Measurements from ENCODE around the gene PSMB11. TPM values are rescaled to one million over a fixed set of nuclear protein-coding genes. Genes with fewer than 3 reads are reported as not detected.

Gene PSMB11
- total RNA-seq, 2 donors from 2014 or later, result not detected

- H3K27me3 Mint-ChIP-seq, result peaks cover 4 to 7% of the 10 kb centered on the region in 2 donors
- H3K9me3 Mint-ChIP-seq, result no peaks in the 10 kb centered on the region
- H3K36me3 Mint-ChIP-seq, result peaks cover 6% of the 10 kb centered on the region
- H3K4me3 Mint-ChIP-seq, result no peak overlapping the region
- peaks cover 23 to 24% of the 10 kb centered on the region in 2 donors for H3K4me1 Mint-ChIP-seq (ENCODE audit: low read depth in 2 of 2)
- DNase-seq (ENCODE audit: low spot score) (no peak), ATAC-seq (no peak)
- no peak overlapping the region for H3K27ac Mint-ChIP-seq
These were observed 13.1 kb downstream of the PSMB11 start for GRCh38 chr14:23055147-23055550.

- peaks cover 23 to 24% of the 10 kb centered on the region in 2 donors for H3K4me1 Mint-ChIP-seq (ENCODE audit: low read depth in 2 of 2)
- peak overlapping the region in 1 of 2 donors; percentile 63 for H3K27ac Mint-ChIP-seq
- H3K9me3 Mint-ChIP-seq, result no peaks in the 10 kb centered on the region
- H3K36me3 Mint-ChIP-seq, result peaks cover 6% of the 10 kb centered on the region
- no peak for DNase-seq (ENCODE audit: low spot score)
- peak overlapping the region; percentile 88 for H3K4me3 Mint-ChIP-seq
- H3K27me3 Mint-ChIP-seq, result peaks cover 4 to 7% of the 10 kb centered on the region in 2 donors
- no peak for ATAC-seq
These were observed 13.7 kb downstream of the PSMB11 start for GRCh38 chr14:23055621-23056144.

GRCh38 chr14:23056145-23056955, 14.3 kb downstream of the PSMB11 start:
- peak overlapping the region; percentile 88 for H3K4me3 Mint-ChIP-seq
- H3K9me3 Mint-ChIP-seq, result no peaks in the 10 kb centered on the region
- DNase-seq (ENCODE audit: low spot score) (peak; percentile 81), ATAC-seq (peak; percentile 68 to 80)
- H3K36me3 Mint-ChIP-seq, result peaks cover 6% of the 10 kb centered on the region
- H3K4me1 Mint-ChIP-seq (ENCODE audit: low read depth in 2 of 2), result peaks cover 23 to 24% of the 10 kb centered on the region in 2 donors
- peak overlapping the region; percentile 42 to 63 for H3K27ac Mint-ChIP-seq
- peaks cover 4 to 7% of the 10 kb centered on the region in 2 donors for H3K27me3 Mint-ChIP-seq

- H3K4me1 Mint-ChIP-seq (ENCODE audit: low read depth in 2 of 2), result peaks cover 23 to 24% of the 10 kb centered on the region in 2 donors
- H3K36me3 Mint-ChIP-seq, result peaks cover 6% of the 10 kb centered on the region
- H3K9me3 Mint-ChIP-seq, result no peaks in the 10 kb centered on the region
- DNase-seq (ENCODE audit: low spot score) (peak; percentile 83), ATAC-seq (peak; percentile 87 to 88)
- peak within 1 kb of the TSS; percentile 88 for H3K4me3 Mint-ChIP-seq
- peak within 1 kb of the TSS; percentile 42 to 63 for H3K27ac Mint-ChIP-seq
- H3K27me3 Mint-ChIP-seq, result peaks cover 4 to 7% of the 10 kb centered on the region in 2 donors
These were observed 15.1 kb downstream of the PSMB11 start, which contains the start of gene CDH24 for GRCh38 chr14:23056956-23057756. Gene CDH24 (minus strand): TSS chr14:23057520. CDS start chr14:23055733, 1,787 bp downstream.

- peaks cover 4 to 7% of the 10 kb centered on the region in 2 donors for H3K27me3 Mint-ChIP-seq
- peaks cover 23 to 24% of the 10 kb centered on the region in 2 donors for H3K4me1 Mint-ChIP-seq (ENCODE audit: low read depth in 2 of 2)
- ATAC-seq (peak; percentile 77 to 82), DNase-seq (ENCODE audit: low spot score) (peak; percentile 92)
- H3K27ac Mint-ChIP-seq, result no peak overlapping the region
- H3K4me3 Mint-ChIP-seq, result peak overlapping the region; percentile 62
- no peaks in the 10 kb centered on the region for H3K9me3 Mint-ChIP-seq
- H3K36me3 Mint-ChIP-seq, result peaks cover 12% of the 10 kb centered on the region
These were observed 16.0 kb downstream of the PSMB11 start for GRCh38 chr14:23057757-23058653.

- H3K4me1 Mint-ChIP-seq (ENCODE audit: low read depth in 2 of 2), result peaks cover 21 to 24% of the 10 kb centered on the region in 2 donors
- peaks cover 4 to 7% of the 10 kb centered on the region in 2 donors for H3K27me3 Mint-ChIP-seq
- H3K36me3 Mint-ChIP-seq, result peaks cover 18% of the 10 kb centered on the region
- no peaks in the 10 kb centered on the region for H3K9me3 Mint-ChIP-seq
- no peak overlapping the region for H3K27ac Mint-ChIP-seq
- peak overlapping the region; percentile 32 for H3K4me3 Mint-ChIP-seq
- DNase-seq (ENCODE audit: low spot score) (no peak), ATAC-seq (no peak)
These were observed 16.9 kb downstream of the PSMB11 start for GRCh38 chr14:23058654-23059504.

DNA sequence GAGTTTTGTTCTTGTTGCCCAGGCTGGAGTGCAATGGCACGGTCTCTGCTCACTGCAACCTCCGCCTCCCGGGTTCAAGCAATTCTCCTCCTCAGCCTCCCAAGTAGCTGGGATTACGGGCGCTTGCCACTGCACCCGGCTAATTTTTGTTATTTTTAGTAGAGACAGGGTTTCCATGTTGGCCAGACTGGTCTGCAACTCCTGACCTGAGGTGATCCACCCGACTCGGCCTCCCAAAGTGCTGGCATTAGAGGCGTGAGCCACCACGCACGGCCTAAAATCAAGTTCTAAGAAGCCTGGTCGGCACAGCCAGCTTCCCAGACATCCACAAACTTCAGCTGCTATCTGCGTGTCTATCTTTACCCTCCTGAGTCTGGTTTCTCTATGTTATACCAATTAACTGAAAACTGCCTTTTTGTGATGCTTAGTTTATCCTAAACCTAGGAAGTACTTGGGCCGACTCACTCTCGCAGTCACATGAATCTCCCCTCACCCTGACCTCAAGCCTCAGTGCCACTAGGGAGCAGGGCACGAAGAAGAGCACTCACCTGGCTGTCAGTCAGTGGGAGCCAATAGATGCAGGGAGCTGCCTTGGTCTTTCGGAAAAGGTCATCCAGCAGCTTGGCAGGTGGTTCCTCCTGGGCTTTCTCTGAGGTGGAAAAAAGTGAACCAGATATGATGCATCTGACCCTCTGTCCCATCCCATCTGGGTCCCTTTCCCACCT, 18.7 kb downstream of the PSMB11 start:
- Mint-ChIP-seq H3K4me1 (ENCODE audit: low read depth in 2 of 2) (peaks cover 21 to 26% of the 10 kb centered on the region in 2 donors), H3K4me3 (no peak overlapping the region), H3K27ac (no peak overlapping the region), H3K36me3 (peaks cover 21% of the 10 kb centered on the region), H3K27me3 (peaks cover 4 to 7% of the 10 kb centered on the region in 2 donors), H3K9me3 (no peaks in the 10 kb centered on the region)
- ATAC-seq (no peak), DNase-seq (ENCODE audit: low spot score) (no peak)

- ATAC-seq (no peak), DNase-seq (ENCODE audit: low spot score) (no peak)
- peaks cover 26% of the 10 kb centered on the region for H3K36me3 Mint-ChIP-seq
- H3K27me3 Mint-ChIP-seq, result no peaks in the 10 kb centered on the region
- no peak overlapping the region for H3K4me3 Mint-ChIP-seq
- H3K27ac Mint-ChIP-seq, result no peak overlapping the region
- peaks cover 11 to 18% of the 10 kb centered on the region in 2 donors for H3K4me1 Mint-ChIP-seq (ENCODE audit: low read depth in 2 of 2)
- H3K9me3 Mint-ChIP-seq, result no peaks in the 10 kb centered on the region
These were observed 20.0 kb downstream of the PSMB11 start for GRCh38 chr14:23062002-23062401.

DNA sequence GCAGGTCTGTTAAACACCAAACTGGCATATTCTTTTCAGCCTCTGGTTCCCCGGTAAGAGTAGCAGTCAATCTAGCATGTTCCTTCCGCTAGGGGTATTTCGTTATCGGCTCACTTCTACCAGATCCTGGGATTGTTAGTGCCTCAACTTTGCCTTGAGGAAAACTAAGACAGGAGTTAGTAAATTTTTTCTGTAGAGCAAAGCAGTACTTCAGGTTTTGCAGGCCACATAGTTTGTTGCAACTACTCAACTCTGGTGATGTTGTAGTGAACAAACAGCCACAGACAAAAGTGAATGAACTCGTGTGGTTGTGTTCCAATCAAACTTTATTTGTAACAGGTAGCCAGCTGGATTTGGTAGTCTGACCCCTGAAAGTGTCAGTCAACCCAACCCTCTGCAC, 21.6 kb downstream of the PSMB11 start:
- H3K4me1 Mint-ChIP-seq (ENCODE audit: low read depth in 2 of 2), result peaks cover 7 to 13% of the 10 kb centered on the region in 2 donors
- H3K27me3 Mint-ChIP-seq, result no peaks in the 10 kb centered on the region
- DNase-seq (ENCODE audit: low spot score) (no peak), ATAC-seq (no peak)
- H3K27ac Mint-ChIP-seq, result no peak overlapping the region
- H3K36me3 Mint-ChIP-seq, result peaks cover 26% of the 10 kb centered on the region
- no peak overlapping the region for H3K4me3 Mint-ChIP-seq
- no peaks in the 10 kb centered on the region for H3K9me3 Mint-ChIP-seq

DNA sequence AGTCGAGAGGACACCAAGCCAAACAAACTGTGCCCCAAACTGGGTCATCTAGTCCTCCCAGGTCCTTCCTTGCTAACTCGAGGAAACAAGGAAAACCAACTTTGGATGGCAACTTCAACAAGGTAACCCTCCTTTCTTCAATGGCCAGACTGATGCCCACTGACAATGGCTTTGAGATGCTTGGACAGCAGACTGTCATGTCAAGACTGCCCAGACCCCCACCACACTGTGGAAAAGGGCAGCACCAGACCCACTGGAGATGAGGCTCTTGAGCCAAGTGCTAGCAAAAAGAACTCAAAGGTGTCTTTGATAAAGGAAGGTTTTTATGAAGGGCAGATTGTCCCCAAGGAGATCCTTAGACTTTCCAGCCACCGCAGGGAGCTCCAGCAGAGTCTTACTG, 24.4 kb downstream of the PSMB11 start:
- Mint-ChIP-seq H3K27ac (no peak overlapping the region), H3K4me3 (no peak overlapping the region), H3K4me1 (ENCODE audit: low read depth in 2 of 2) (peaks cover 23 to 26% of the 10 kb centered on the region in 2 donors), H3K9me3 (no peaks in the 10 kb centered on the region), H3K27me3 (no peaks in the 10 kb centered on the region), H3K36me3 (peaks cover 26% of the 10 kb centered on the region)
- DNase-seq (ENCODE audit: low spot score) (no peak), ATAC-seq (no peak)

DNA sequence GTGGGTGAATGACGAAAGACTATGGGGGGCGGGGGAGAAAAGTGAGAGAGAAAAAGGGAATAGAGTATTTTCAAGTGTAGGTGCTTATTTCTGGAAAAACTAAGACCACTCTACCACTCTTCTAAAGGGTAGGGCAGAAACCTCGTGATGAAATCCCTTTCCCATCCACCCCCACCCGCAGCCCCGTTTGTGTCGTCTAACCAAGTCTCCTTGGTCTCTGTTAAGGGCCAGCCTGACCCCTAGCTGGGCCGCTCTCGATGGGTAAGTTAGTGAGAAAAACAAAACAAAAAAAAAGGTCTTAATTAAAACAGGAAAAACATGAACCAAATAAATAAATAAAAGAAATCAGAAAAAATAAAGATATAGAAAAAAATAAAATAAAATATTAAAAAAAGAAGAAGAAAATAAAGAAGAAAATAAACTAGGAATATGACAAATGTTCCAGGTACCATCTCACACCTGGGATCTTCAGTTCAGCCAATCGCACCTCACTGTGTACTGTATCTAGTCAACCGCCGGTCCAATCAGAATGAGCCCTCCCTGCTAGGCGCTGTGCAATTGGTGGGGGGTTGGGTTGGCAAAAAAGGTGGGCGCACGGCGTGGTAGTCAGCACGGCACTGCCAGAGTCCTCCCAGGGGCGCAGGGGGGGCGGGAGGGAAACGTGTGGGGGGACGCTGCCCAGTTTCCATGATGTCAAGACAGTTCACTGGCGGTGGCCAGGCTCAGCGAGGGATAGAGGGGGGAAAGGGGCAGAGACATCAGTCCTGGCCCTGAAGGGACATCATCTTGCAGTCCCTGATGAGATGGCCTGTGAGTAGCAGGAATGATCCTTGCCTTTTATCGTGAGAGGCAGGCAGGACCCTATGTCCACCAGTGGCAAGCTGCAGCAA, 25.1 kb downstream of the PSMB11 start:
- ATAC-seq (no peak), DNase-seq (ENCODE audit: low spot score) (no peak)
- Mint-ChIP-seq H3K27ac (no peak overlapping the region), H3K4me3 (no peak overlapping the region), H3K9me3 (no peaks in the 10 kb centered on the region), H3K4me1 (ENCODE audit: low read depth in 2 of 2) (peaks cover 30 to 33% of the 10 kb centered on the region in 2 donors), H3K27me3 (no peaks in the 10 kb centered on the region), H3K36me3 (peaks cover 26% of the 10 kb centered on the region)

All from natural killer cell treated with Interleukin-12 subunit alpha and Interleukin-12 subunit beta and Interleukin-15 and Interleukin-18, amount 100 ng/mL, for 72 hours (primary cell).